ENCODE results near the gene CPED1.
"Not testable (repeated sequence)": the region's sequence is repeated elsewhere in the genome, so short reads cannot be mapped to it uniquely, and the experiment has no call there.

The CPED1 gene

GRCh38 chr7:121153411-121153810, 164.9 kb downstream of the CPED1 start:
- DNase-seq (ENCODE audit: low spot score): no peak

GRCh38 chr7:121153995-121154394, 165.5 kb downstream of the CPED1 start:
- DNase-seq (ENCODE audit: low spot score): no peak

DNA sequence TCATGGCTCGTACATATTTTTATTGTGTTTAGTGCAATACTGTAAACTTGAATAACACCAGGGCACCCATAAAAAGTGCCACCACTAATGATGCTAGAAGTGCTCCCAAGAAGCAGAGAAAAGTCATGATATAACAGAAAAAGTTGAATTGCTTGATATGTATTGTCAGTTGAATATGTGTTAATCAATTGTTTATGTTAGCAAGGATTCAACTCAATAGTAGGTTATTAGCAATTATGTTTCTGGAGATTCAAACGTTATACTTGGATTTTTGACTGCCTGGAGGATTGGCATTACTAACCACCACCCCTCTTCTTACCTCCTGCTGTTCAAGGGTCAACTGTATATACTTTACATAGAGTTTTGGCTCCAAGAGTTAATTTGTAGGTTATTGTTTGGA, 168.3 kb downstream of the CPED1 start:
- DNase-seq (ENCODE audit: low spot score): no peak

GRCh38 chr7:121157341-121157751, 168.8 kb downstream of the CPED1 start:
- no peak for DNase-seq (ENCODE audit: low spot score)

DNA sequence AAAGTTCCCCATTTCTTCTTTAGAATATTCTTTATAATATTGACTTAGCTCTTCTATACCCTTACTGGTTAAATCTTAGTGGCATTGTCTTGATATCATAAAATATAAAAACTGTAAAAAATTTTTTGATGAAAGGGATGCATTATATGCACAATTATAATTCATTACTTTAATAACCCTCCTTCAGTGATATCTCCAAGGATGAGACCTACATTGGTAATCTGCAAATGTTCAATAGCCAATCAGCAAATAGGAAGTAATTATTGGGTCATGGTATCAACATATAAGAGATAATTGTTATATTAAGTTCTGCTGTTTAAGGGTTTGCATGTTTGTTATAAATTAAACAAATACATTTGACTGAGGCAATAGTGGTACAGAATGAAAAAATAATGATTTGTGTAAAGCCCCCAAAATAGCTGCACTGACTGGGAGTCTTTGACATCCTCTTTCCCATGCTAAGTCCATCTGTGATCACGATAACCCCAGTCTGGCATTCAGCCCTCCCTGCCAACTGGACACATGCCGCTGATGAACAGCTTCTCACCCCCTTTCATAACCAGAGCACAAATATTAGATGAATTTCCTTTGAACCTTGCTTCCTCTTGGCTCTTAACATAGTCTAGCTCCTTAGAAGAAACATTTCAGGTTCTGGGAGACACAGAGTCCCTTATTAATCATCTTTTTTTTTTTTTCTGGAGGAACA, 169.5 kb downstream of the CPED1 start:
- no peak for DNase-seq (ENCODE audit: low spot score)

DNA sequence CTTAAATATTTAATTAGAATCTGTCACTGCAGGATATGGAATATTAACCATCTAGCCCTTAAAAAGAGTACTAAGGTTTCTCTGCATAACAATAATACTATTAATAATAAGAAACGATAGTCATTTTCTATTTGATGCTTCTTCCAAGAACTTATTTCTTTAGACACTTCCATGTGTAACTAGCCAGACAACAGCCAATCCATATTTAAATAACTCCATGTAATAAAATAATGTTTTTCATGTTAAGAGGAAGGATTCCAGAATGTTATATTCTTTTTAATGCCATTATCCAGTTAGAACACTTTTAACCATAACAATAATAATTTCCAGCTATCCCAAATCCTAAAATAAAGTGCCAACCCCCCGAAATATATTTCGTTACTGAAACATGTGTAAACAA, 170.2 kb downstream of the CPED1 start:
- no peak for DNase-seq (ENCODE audit: low spot score)

DNA sequence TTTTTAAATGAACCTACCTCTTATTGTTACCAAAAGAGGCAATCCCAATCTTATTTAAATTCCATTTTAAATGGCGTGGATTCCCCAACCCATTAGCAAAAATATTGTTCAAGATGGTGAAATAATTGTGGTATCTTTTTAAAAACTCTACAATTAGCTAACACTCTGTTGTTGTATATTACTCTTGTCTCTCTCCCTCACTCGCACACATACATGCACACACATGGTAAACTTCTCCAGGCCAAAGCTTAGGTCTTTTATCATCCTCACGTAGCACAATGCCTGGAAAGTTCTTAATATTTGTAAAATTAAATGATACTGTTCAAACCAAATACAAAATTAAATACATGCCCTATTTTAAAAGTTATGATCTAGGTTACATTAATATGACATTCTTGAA, 171.0 kb downstream of the CPED1 start:
- no peak for DNase-seq (ENCODE audit: low spot score)

- DNase-seq (ENCODE audit: low spot score): no peak
Measured at GRCh38 chr7:121160150-121161008, 171.9 kb downstream of the CPED1 start.

DNA sequence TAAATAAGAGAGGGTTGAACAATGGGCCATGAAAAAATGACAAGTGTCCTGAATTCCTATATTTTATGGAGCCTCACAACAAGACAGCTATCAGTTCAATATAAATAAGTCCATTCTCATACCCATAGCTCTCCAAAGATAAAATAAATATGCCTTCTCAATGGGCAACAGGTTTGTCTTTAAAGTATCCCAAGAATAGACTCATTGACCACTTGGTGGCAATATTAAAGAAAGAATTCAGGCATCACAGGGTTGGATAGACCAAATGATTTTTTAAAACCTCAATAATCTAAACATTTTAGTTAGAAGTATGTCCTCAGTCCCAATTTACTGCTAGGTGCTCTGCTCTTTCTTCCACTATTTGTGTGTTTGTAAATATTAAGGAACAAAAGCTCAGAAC, 175.2 kb downstream of the CPED1 start:
- no peak for DNase-seq (ENCODE audit: low spot score)

DNA sequence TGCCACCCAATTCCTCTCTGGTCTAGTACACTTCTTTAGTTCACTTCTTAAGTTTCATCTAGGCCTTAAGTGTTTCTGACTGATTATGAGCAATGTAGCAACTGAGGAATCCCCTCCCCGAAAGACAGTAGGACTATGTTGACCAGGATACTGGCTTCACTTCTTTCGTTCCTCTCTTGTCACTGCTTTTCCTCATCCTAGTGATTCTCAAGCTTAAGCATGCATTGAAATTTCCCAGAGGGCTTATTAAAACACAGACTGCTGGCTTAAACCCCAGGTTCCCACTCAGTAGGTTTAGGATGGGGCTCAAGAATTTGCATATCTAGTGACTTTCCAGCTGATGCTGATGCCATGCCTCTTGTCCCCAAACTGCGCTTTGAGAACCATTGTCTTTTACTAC, 175.7 kb downstream of the CPED1 start:
- DNase-seq (ENCODE audit: low spot score): no peak

DNA sequence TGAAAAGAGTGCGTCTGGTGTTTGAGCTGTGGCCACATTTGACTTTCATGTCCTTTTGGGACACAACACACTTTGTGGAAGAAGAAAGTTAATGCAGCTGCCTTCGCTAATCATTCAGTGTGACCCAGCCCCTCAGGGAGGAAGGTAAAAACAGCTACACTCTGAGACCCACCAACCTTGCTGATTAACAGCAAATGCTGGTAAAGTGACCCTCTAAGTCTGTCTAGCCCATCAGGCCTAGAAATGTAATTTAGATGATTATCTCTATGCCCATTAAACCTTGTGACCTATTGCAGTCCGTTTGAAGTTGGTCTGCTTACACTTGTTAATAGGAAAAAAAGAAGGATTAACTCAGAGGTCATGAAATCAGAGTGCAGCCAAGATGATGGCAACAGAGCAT, 178.4 kb downstream of the CPED1 start:
- no peak for DNase-seq (ENCODE audit: low spot score)

GRCh38 chr7:121167971-121168370, 179.5 kb downstream of the CPED1 start:
- DNase-seq (ENCODE audit: low spot score): no peak

- DNase-seq (ENCODE audit: low spot score): no peak
Measured at GRCh38 chr7:121169469-121169868, 181.0 kb downstream of the CPED1 start.

GRCh38 chr7:121172484-121172883, 184.0 kb downstream of the CPED1 start:
- DNase-seq (ENCODE audit: low spot score): no peak

GRCh38 chr7:121175826-121176225, 187.3 kb downstream of the CPED1 start:
- DNase-seq (ENCODE audit: low spot score): no peak

DNA sequence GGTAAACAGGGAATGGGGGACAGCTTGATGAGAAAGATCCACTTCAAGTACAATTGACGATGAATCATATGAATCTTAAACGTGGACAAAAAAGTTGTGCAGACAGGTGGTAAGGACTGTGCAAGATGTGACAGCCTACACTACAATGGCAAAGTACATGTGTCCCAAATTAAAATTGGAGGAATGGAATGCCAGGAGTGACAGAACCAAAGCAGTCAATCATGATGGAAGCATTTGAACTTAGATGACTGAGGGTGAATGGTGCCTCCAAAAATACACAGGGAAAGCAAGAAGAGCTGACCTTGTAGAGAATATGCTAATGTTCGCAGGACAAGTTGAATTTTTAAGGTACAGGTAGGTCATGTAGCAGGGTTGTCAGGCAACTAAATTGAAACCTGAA, 189.9 kb downstream of the CPED1 start:
- no peak for DNase-seq (ENCODE audit: low spot score)

GRCh38 chr7:121178869-121179497, 190.5 kb downstream of the CPED1 start:
- DNase-seq (ENCODE audit: low spot score): no peak

DNA sequence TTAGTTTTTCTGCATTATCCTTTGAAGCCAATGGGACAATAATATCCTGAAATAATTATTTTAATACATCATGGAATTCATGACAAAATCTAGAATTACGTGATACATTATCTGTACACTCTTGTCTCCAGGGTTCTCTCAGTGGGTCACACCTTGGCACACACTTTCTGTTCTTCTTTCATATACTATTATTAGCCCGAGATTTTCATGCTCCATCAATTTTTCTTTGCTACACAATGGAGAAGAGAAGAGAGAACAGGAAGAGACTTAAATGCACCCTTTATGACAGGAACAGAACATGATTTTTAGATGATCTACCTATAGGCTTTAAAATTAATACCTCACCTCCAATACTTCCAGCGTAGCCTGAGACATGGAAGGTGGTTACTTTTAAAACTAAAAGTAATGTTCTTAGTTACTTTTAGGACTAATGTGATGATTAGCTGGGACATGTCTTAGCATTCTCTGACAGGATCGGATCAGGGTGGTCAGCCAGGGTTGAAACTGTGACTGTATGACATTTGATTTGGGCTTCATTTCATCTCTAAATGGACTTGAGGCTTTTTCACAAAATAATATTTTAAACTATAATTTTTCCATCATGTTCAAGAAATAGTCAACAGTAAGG, 192.0 kb downstream of the CPED1 start:
- DNase-seq (ENCODE audit: low spot score): no peak

DNA sequence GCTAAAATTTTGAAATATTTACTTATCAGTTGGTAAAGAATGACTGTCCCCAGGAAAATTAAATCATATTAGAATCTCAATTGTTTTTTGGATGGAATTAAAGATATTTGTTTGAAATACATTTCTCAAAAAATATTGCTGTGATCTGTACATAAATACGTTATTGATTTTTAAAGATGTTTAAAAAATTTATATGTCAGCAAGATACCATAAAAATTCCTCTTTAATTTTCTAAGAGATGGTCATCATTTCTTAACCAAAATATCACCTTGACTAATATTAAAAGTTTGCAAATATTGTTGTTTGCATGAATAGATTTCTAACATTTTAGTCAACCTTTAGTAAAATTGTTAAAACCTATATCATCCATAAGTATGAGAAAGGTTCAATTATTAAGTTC, 192.8 kb downstream of the CPED1 start:
- no peak for DNase-seq (ENCODE audit: low spot score)

DNA sequence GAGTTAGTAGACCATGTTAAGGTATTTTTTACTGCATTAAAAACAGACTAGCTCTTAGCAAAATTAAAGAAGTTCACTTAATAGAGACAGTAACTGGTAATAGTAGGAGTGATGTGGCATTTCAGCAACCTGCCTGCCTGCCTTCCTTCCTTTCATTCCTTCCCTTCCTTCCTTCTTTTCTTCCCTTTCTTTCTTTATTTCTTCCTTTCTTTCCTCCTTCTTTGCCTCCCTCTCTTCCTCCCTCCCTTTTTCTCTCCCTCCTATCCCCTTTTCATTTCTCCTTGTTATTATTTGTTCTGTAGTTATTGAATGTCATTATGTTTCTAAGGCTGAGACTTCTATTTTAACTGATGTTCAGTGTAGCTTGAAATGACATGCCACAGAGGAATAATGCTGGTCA, 193.8 kb downstream of the CPED1 start:
- no peak for DNase-seq (ENCODE audit: low spot score)

GRCh38 chr7:121182902-121183301, 194.4 kb downstream of the CPED1 start:
- no peak for DNase-seq (ENCODE audit: low spot score)

DNA sequence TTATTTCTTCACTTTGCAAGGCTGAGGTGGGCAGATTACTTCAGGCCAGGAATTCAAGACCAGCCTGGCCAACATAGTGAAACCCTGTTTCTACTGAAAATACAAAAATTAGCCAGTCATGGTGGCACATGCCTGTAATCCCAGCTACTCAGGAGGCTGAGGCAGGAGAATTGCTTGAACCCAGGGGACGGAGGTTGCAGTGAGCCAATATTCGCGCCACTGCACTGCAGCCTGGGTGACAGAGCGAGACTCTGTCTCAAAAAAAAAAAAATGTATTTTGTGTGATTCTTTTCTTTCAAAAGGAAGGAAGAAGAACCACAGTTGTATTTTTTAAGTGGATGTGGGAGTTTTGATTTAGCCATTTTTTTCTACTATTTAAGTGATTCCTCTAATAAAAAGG, 195.4 kb downstream of the CPED1 start:
- not testable (repeated sequence) for DNase-seq (ENCODE audit: low spot score)

- DNase-seq (ENCODE audit: low spot score): no peak
Measured at GRCh38 chr7:121186746-121187145, 198.2 kb downstream of the CPED1 start.
